GM03348 (cell line): ENCODE measurements around the gene B4GALT2.
A peak's percentile ranks its signal among the peaks of the same experiment; 100 is the strongest.

Source experiments
- DNase-seq: peaks from one replicate; pipeline ENCODE4 v3.0.0; 2012; ENCODE audit warnings: low spot score

B4GALT2 gene, protein sequence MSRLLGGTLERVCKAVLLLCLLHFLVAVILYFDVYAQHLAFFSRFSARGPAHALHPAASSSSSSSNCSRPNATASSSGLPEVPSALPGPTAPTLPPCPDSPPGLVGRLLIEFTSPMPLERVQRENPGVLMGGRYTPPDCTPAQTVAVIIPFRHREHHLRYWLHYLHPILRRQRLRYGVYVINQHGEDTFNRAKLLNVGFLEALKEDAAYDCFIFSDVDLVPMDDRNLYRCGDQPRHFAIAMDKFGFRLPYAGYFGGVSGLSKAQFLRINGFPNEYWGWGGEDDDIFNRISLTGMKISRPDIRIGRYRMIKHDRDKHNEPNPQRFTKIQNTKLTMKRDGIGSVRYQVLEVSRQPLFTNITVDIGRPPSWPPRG

DNA sequence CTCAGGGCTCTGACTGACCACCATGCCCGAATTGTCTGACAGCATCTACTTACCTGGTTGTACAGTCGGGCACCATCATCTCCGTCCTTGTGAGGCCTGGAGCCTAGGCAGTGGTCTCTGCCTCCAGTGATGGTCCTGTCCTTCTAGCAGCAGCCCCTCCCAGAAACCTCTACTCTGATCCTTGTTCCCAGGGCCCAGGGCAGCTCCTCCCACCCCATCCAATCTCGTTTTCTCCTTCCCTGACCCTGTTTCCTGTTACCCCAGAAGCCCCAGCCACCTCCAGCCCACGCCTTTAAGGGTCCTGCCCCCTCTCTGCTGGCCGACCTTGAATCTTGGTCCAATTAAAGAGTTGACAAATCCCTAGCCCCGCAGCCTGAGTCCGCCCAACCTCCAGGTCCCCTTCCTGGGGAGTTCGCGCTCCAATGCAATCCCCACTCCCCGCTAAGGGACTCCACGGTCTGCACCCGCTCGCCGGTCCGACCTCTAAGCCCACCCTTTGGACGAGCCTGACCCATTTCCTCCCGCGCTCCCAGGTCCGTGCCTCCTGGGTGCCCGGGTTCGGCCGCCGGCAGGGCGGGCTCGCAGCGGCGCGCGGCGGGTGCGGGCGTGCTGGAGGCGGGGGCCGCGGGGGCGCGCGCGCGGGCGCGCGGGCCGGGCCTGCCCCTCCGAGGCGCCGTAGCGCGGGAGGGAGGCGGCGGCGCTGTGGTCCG is at the start of gene B4GALT2:
Gene B4GALT2, plus strand, starts transcription at position 660 of the 710 bp plus-strand sequence. CDS start 1,951 bp downstream, outside the sequence.
- peak; percentile 95 for DNase-seq

DNA sequence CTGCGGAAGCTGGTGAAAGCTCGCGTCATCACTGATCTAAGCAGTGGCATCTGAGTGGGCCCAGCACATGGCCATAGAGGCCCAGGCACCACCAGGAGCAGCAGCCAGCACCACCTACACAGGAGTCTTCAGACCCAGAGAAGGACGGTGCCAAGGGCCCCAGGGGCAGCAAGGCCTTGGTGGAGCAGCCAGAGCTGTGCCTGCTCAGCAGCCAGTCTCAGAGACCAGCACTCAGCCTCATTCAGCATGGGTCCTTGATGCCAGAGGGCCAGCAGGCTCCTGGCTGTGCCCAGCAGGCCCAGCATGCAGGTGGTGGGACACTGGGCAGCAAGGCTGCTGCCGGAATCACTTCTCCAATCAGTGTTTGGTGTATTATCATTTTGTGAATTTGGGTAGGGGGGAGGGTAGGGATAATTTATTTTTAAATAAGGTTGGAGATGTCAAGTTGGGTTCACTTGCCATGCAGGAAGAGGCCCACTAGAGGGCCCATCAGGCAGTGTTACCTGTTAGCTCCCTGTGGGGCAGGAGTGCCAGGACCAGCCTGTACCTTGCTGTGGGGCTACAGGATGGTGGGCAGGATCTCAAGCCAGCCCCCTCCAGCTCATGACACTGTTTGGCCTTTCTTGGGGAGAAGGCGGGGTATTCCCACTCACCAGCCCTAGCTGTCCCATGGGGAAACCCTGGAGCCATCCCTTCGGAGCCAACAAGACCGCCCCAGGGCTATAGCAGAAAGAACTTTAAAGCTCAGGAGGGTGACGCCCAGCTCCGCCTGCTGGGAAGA is 48.7 kb upstream of the B4GALT2 start:
- DNase-seq: no peak

DNA sequence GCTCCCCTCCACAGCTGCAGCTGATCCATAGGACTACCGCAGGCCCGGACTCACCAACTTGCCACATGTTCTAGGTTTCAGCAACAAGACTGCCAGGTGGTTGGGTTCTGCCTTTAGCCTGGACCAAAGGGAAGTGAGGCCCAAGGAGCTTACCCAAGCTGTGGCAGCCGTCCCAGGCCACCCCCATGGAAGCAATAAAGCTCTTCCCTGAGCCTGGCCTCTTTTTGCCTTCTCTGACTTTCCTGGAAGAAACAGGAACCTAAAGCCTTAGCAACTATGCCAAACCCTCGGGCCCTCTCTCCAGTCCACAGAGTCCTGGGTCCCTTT is 48.1 kb upstream of the B4GALT2 start:
- DNase-seq: no peak

DNA sequence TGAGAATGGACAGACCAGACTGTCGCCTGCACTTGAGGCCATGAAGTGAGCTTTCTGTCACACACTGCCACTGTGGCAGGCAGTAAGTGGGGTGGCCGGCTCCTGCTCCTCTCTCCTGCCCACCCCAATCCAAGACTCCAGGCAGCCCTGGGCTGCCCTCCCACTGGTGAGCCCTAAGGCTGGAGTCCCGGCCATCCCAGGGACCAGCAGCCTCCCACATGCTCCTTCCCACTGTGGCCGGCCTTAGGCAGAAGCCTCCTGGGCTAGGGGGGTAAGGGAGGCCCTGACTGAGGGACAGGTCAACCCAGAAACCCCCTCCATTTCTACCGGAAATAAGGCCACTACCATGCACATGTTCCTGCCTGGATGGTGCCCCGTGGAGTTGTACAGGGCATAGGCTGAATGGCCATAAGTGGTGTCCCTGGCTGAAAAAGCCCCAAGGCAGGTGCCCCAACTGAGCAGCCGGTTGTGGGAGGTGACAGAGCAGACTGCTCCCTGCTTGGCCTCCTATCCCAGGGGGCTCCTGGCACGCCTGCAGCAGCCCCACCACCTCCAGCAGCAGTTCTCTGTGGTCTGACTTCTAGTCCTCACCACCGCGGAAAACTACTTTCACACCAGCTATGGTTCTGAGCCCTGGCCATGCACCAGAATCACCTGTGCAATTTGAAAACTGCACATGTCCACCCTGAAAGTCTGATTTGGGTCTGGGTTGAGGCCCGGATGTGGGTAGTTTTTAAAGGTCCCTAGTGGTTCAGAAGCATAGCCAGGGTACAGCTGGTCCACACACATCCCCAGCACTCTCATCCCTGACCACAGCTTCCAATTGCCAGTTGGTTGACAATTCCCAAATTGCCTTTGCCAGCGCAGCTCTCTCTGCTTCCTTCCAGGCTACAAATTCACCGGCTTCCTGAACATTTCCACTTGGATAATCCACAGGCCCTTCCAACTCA is 47.0 kb upstream of the B4GALT2 start:
- no peak for DNase-seq

DNA sequence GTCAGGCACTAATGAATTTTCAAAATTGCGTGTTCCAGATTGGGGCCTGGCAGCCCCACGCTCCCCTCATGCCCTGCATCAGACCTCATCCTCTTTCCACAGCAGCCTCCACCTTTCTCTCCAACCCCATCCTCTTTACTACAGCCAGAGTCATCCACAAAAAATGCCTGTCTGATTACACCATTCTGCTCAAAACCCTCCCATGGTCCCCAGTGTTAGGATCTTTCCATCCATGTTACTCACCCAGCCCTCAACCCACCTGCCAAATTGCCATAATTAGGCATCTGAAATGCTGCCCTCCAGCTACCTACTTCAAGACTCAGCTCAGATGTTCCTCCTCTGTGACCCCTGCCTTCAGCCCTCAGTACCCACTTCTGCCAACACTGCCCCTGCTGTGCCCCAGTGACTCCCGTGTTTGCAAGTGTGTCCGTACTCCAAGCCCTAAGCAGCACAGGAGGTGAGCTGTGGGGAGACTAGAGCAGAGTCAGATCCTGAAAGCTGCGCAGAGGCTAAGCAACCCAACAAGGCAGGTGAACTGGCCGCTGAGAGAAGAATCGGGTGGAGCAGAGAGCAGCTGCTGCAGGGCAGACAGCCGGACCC is 46.1 kb upstream of the B4GALT2 start:
- DNase-seq: peak; percentile 78

DNA sequence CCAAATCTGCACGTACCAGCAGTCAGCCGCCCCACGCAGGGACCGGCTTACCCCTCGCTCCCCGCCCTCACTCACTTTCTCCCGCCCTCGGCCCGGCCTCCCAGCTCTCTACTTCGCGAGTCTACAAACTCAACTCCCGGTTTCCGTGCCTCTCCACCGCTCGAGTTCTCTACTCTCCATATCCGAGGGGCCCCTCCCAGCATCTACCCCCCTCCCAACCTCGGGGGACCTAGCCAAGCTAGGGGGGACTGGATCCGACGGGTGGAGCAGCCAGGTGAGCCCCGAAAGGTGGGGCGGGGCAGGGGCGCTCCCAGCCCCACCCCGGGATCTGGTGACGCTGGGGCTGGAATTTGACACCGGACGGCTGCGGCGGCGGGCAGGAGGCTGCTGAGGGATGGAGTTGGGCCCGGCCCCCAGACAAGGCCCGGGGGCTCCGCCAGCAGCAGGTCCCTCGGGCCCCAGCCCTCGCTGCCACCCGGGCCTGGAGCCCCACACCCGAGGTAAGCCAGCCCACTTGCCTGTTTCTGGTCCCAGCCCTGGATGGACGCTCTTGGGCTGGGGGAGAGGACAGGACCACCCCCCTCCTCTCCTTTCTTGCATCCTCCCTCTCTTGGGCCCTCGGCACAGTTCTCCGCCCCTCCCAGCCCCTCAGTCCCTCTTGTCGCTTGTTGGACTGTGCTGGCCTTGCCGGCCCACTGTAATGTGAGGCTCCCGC is 45.5 kb upstream of the B4GALT2 start, which contains the start of gene ARTN:
Gene ARTN, plus strand, starts transcription at position 416 of the 715 bp plus-strand sequence. CDS start 1,856 bp downstream, outside the sequence.
- peak; percentile 50 for DNase-seq

DNA sequence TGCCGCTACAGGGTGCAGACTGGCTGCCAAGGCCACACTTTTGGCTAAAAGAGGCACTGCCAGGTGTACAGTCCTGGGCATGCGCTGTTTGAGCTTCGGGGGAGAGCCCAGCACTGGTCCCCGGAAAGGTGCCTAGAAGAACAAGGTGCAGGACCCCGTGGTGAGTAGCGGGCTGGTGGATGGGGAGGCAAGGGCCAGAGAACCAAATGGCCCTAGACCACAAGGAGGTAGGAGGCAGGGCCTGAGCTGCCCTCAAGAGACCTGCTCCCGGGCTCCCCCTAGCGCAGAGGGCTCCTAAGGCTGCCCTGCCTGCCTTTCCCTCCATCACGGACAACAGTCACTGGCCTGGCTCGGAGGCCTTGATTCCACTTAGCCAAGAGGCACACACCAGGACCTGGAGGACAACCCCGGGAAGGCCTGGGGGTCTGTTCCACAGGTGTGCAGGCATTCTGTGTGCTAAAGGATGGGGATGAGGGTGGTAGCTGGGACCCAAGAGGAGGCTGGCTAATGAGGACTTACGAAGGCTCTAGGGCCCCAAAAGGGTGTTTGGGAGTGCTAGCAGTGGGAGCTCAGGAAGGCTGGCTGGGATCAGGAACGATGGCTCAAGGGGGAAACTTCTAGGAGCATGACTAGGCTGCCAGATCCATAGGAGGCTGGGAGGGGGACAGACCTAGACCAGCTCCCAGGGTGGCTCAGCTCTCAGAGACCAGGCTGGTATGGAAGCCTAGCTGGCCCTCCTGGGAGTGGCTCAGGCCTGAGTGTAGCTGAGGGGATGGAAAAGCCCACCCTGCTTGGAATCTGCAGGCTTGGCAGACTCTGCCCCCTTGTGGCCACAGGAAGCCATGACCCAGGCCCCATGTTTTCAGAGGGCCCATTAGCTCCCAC is 44.7 kb upstream of the B4GALT2 start:
- DNase-seq: peak; percentile 84

DNA sequence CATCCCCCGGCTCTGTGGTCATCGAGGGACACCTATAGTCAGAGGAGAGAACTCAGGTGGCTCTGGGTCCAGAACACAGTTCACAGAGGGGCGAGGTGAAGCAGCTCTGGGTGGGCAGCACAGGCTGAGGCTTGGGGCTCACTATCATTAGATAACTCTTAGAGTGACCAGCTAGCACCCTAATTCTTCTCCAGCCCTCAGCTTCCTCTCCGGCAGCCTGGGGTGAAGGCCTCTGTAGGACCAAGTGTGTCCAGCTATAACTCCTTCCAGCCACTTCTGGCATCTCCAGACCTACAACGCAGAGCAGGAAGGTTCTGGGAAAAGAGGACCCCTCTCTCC is 44.1 kb upstream of the B4GALT2 start:
- DNase-seq: no peak

DNA sequence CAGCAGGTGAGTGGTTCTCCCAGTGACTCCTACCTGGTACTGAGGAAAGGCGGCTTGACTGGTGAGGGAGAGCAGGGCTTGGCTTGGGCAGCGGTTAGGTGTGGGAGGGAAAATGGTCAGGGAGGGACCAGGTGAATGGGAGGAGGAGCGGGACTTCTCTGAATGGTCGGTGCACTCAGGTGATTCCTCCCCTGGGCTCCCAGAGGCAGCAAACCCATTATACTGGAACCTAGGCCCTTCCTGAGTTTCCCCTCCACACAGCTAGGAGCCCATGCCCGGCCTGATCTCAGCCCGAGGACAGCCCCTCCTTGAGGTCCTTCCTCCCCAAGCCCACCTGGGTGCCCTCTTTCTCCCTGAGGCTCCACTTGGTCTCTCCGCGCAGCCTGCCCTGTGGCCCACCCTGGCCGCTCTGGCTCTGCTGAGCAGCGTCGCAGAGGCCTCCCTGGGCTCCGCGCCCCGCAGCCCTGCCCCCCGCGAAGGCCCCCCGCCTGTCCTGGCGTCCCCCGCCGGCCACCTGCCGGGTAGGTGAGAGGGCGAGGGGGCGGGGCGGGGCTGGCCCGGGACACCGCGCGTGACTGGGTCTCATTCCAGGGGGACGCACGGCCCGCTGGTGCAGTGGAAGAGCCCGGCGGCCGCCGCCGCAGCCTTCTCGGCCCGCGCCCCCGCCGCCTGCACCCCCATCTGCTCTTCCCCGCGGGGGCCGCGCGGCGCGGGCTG is 43.1 kb upstream of the B4GALT2 start:
- no peak for DNase-seq

DNA sequence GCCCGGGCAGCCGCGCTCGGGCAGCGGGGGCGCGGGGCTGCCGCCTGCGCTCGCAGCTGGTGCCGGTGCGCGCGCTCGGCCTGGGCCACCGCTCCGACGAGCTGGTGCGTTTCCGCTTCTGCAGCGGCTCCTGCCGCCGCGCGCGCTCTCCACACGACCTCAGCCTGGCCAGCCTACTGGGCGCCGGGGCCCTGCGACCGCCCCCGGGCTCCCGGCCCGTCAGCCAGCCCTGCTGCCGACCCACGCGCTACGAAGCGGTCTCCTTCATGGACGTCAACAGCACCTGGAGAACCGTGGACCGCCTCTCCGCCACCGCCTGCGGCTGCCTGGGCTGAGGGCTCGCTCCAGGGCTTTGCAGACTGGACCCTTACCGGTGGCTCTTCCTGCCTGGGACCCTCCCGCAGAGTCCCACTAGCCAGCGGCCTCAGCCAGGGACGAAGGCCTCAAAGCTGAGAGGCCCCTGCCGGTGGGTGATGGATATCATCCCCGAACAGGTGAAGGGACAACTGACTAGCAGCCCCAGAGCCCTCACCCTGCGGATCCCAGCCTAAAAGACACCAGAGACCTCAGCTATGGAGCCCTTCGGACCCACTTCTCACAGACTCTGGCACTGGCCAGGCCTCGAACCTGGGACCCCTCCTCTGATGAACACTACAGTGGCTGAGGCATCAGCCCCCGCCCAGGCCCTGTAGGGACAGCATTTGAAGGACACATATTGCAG is 42.4 kb upstream of the B4GALT2 start:
- peak; percentile 47 for DNase-seq

DNA sequence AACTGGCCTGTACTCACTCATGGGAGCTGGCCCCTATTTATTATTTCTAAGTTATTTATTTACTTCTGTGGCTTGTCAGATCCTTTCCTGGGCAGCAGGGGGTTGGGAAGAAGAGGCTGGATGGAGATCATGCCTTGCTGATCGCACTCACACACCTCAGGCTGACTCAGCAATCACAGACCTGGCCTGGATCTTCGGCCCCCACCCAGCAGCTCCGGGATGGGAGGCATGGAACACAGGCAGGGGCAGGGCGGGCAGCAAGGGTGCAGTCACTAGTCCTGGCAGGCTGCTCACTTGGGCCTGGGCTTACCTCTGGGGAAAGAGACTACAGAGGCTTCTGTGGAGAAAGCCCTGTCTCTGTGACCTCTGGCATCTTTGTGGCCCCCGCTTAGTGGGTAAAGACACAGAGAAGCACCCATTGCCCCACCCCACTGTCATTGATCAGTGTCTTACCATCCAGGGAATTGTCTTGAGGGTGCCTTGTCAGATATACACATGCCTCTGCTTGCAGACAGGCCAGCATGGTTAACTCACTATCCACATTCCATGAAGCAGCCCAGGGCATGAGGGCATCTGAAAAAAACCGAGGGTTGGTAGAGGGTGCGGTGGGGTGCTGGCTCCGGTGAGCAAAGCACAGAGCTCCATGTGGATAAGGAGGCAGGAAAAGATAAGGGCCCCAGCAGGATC is 41.7 kb upstream of the B4GALT2 start:
- no peak for DNase-seq

DNA sequence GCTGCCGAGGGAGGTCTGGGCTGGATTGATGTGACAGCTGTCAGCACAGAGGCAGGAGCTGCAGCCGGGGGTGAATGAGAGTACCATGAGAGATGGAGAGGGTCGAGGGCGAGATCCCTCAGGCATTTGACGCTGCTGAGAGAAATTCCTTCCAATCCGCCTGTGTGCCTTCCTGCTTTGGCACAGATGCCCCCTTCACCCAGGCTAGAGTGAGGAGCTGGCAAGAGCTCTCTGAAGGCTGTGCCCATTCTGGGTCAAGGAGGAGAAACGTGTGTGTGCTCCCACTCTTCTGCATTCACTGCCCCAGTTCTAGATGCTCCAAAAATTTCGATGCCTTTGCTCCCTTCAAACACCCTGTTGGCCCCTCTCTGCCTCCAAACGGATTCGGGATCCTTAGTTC is 40.6 kb upstream of the B4GALT2 start:
- DNase-seq: no peak

DNA sequence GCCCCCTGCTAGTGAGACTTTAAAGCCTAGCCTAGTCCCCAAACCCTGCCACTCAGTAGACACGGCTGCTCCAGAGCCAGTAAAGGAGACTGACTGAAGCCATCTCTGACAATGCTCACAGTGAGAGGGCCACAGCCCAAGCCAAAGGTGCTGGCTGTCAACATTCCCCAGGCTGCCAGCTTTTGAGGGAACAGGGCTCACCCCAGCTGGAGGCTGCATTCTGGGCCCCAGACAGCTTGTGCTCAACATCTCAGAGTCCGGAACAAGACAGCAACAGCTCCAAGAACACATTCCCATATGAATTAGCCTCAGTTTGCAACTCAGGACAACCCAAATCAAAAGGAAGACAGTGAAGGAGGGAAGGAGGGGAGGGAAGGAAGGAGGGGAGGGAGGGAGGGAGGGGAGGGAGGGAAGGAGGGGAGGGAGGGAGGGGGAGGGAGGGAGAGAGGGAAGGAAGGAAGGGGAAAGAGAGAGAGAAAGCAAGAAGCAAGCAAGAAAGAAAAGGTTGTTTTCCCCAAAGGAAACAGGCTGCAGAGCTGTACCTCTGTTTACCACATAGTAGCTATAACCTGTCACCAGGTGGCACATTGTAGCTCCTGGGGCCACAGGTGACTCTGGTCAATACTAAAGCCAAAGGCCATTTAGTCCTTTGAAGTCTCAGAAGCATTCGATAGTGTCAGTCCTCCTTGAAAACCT is 40.0 kb upstream of the B4GALT2 start:
- no peak for DNase-seq

DNA sequence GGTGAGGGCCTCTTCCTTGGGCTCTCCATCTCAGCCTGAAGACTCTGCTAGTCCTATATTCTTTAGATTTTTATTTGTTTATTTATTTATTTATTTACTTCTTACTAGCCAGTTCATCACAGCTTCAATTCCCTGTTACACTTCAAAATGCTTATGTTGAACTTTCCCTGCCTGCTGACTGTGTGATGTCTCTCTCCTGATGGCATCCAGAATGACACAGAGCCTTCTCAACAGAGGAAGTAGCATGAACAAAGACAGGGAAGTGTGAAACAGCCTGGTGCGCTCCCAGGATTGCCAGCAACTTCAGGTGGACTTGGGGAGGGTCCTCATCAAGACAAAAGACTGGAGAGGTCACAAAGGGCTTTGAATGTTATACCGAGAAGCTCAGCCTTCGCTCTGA is 36.6 kb upstream of the B4GALT2 start:
- no peak for DNase-seq

DNA sequence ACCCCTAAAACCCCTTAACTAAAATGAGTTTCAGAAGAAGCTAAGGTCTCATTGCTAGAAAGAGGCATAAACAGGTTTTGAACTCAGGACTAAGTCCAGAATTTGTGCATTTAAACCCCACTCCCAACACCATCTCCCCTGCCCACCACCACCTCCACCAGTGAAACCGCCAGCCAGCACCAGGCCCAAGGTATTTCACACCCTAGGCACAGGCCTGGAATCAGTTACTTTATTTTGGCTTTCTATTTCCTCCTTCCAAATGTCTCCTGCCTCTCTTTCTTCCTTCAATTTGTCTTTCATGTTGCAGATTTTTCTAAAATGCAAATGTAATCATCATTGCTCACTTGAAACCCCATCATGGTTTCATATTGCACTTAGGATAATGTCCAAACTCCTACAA is 34.1 kb upstream of the B4GALT2 start:
- DNase-seq: no peak

DNA sequence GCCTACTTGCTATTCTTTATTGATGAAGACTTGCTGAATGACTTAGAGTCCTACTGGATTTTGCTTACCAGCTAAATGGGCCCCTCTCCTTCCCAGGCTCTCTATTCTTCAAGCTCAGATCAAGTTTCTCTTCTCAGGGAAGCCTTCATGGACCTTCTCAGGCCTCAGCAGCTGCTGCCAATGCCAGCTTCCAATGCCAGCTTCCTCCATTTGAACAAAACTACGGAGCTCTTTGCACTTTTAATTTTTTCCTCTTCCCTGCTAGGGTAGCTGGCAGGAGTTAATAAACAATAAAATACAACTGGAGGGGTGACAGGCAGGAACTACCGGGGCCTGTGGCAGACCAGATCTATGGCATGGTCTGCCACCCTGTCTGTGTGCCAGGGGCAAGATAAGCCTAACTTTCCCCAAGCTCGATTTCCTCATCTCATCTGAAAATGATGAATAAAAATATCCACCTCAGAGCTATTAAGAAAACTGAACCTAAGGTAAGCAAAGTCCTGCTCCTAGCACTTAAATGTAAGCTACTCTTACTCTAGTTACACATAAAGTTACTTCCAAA is 33.3 kb upstream of the B4GALT2 start:
- no peak for DNase-seq
